Endothelial cell of umbilical vein (primary cell): ENCODE data around the gene AKAP4.

Experiments
- EZH2 ChIP-seq: IDR thresholded peaks from 2 replicates; pipeline ENCODE4 v1.6.1; 2012; ENCODE audit warnings: borderline replicate concordance, low read depth, mild to moderate bottlenecking, moderate library complexity, low read length, inconsistent platforms; ENCODE audit not compliant: severe bottlenecking
- JUN ChIP-seq: IDR thresholded peaks from 2 replicates; pipeline ENCODE4 v1.6.1; 2011; ENCODE audit warnings: borderline replicate concordance, low read depth; ENCODE audit not compliant: insufficient read length, insufficient read depth

GRCh38 chrX:50157545-50158135 lies 43.2 kb downstream of the AKAP4 start:
- no peak for TF ChIP-seq JUN
- TF ChIP-seq EZH2, result no peak
